Omental fat pad (tissue), 4 donors: ENCODE measurements around the gene SH3RF1. TPM values are rescaled to one million over a fixed set of nuclear protein-coding genes. Genes with fewer than 3 reads are reported as not detected.

Experiments
- ATAC-seq: fragments of 150-250 bp; one replicate; pipeline ENCODE4 v1.9.1; 2016; ENCODE audit warnings: mild to moderate bottlenecking, moderate library complexity; ENCODE audit not compliant: low FRiP score
- DNase-seq: peaks from one replicate; pipeline ENCODE4 v3.0.0-alpha.2; 2019; ENCODE audit warnings: low spot score
- total RNA-seq, 4 donors: library from RNA; depleted of rRNA; stranded (reverse); fragments of >200 nt; gene quantifications; one replicate each; pipeline ENCODE4 v1.1.0, GENCODE V29; 2016
- TF ChIP-seq, protein P1 (sequence below), 3 donors: fragments of 450-650 bp; IDR thresholded peaks; one replicate each; pipeline ENCODE4 v1.5.1; 2016 to 2017; ENCODE audit warnings: antibody characterized with exemption in 3 of 3, mild to moderate bottlenecking in 3 of 3, moderate library complexity in 2 of 3

SH3RF1 gene
- total RNA-seq, 4 donors from 2014 or later = 15.9 to 28.5 (median 23.5) TPM

DNA sequence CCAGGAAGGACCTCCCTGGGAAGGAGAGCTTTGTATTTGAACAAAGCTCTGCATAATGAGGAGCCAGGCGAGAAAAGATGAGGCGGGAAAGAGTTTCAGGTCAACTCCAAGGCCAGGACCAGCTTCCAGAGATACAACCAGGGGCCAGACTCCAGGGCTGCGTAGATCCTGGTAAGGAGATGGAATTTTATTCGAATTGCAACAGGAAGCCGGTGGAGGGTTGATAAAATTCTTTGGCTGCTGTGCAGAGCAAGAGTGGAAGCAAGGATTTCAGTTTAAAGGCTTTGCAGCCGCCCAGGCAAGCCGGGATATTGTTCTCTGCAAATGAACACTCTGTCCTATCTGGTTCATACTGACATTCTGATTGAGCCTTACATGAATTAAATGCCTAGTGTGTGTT is 220.5 kb downstream of the SH3RF1 start:
- DNase-seq = no peak
- ATAC-seq = no peak
- TF ChIP-seq, protein P1, sequence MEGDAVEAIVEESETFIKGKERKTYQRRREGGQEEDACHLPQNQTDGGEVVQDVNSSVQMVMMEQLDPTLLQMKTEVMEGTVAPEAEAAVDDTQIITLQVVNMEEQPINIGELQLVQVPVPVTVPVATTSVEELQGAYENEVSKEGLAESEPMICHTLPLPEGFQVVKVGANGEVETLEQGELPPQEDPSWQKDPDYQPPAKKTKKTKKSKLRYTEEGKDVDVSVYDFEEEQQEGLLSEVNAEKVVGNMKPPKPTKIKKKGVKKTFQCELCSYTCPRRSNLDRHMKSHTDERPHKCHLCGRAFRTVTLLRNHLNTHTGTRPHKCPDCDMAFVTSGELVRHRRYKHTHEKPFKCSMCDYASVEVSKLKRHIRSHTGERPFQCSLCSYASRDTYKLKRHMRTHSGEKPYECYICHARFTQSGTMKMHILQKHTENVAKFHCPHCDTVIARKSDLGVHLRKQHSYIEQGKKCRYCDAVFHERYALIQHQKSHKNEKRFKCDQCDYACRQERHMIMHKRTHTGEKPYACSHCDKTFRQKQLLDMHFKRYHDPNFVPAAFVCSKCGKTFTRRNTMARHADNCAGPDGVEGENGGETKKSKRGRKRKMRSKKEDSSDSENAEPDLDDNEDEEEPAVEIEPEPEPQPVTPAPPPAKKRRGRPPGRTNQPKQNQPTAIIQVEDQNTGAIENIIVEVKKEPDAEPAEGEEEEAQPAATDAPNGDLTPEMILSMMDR (IDR thresholded peaks at IDR 0.05) = no peak

DNA sequence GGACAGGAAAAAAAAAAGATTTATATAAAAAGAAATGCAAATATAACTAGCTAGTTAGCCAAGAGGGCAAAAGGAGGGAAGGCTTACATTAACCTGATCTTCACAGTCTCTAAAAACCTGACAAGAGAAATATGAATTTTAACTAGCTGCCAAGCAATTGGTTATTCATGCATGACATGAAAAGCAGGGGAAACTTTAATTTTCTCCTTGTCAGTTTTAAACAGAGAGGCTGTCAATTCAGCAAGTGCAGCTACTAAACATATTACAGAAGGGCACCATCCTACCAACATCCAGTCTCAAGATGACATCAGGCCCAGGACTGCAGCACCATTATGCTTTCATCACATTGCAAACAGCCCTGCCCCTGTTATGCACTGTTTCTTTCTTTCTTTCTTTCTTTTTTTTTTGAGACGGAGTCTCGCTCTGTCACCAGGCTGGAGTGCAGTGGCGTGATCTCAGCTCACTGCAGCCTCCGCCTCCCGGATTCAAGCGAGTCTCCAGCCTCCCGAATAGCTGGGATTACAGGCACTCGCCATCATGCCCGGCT is 221.8 kb downstream of the SH3RF1 start:
- TF ChIP-seq, protein P1 (IDR thresholded peaks at IDR 0.05) = no peak
- ATAC-seq = no peak

DNA sequence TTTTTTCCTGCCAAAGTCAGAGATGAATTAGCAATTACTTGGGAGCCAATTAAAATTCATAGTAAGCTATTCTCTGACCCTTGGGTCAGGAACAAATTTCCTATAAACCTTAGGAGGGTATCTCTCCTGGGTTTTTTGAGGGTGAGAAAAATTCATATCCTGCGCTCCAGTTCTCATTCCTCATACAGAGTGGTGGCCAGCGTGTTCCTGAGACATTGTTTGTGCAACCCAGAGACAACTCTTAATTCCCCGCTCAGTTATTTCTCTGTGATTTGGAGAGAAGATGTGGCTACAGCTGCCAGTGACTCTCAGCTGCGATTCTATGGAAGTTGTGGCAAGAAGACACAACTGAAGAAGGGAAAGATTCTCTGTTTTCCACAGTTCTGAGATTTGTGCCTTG is 222.8 kb downstream of the SH3RF1 start:
- no peak for ATAC-seq
- no peak for DNase-seq
- TF ChIP-seq, protein P1 (IDR thresholded peaks at IDR 0.05) = no peak

More for the DNA sequence above, 221.8 kb downstream of the SH3RF1 start:
- no peak for DNase-seq

DNA sequence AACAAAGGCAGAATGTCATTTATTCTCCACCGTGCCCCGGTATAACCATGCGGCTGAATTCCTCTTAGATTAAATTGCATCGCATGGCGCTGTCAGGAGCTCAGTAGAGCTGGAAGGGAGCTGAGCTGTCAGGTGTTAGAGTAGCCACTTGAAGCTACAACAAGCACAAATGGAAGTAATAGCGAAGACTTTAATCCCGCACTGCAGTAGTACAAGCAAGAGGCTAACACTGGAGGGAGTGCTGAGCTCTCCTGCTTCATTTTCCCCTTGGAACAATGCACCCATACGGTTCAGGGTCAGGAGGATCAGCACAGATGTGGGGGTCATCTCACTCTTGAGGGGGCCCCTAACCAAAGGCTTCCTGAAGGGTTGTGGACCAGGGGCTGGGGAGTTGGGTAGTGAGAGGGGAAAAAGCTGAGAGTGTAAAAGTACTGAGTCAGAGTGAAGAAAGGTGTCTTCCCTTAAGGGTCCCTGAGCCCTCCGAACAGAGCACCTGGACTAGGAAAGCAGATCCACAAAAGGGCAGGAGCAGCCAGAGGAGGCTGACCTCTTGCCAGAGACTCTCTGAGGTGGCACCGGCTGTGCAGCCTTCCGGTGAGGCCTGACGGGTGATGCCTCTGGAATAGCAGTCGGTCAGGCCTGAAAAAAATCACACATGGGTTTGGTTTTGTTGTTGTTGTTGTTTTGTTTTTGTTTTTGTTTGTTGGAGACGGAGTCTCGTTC is 224.7 kb downstream of the SH3RF1 start:
- TF ChIP-seq, protein P1 (IDR thresholded peaks at IDR 0.05) = no peak
- DNase-seq (no peak), ATAC-seq (no peak)

DNA sequence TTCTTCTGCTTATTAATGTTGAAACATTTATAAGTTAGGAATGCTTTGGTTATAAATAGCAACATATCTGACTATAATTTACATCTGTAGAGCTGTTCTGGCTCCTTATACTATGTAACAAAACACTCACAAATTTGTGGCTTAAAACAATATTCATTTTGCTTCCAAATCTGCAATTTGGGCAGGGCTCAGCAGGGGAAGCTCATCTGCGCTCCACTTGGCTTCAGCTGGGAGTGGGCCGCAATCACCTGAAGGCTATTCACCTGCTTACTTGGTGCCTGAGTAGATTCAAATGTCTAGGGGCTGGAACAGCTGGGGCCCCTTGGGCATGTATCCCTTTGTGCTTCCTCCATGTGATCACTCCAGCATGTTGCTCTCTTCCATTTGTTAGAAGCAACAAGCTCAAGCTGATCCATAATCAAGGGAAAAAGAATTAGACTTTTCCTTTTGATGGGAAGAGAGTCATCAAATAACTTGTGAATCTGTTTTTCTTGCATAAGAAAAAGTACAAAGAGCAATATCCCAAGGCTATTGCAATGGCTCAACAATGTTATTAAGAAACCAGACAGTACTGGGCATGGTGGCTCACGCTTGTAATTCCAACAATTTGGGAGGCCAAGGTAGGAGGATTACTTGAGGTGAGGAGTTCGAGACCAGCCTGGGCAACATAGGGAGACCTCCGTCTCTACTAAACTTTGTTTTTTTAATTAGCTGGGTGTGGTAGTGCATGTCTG is 225.9 kb downstream of the SH3RF1 start:
- TF ChIP-seq, protein P1 (IDR thresholded peaks at IDR 0.05) = no peak
- no peak for ATAC-seq
- no peak for DNase-seq
